Gastroesophageal sphincter (tissue), 3 donors: Measurements from ENCODE around the gene AXIN2.

Source experiments
- CTCF ChIP-seq, 4 experiments: fragments of 200-600 bp in 2 of 4; fragments of 450-650 bp in 2 of 4; sonication (generic) in 1 of 4; IDR thresholded peaks; one replicate each; pipeline ENCODE4 v1.5.1; 2017 to 2019; ENCODE audit warnings: antibody characterized with exemption in 4 of 4, mild to moderate bottlenecking in 2 of 4, moderate library complexity in 2 of 4
- EP300 ChIP-seq: sonication (generic); formaldehyde crosslinking; IDR thresholded peaks from one replicate; pipeline ENCODE4 v1.6.1; 2017; ENCODE audit warnings: antibody characterized with exemption, mild to moderate bottlenecking
- POLR2A ChIP-seq, 2 donors: fragments of 450-650 bp; IDR thresholded peaks; one replicate each; pipeline ENCODE4 v1.6.1; 2017; ENCODE audit warnings: antibody characterized with exemption in 2 of 2, mild to moderate bottlenecking in 2 of 2, moderate library complexity in 1 of 2
- POLR2AphosphoS5 ChIP-seq: sonication (generic); formaldehyde crosslinking; IDR thresholded peaks from one replicate; pipeline ENCODE4 v1.6.1; 2017; ENCODE audit warnings: antibody characterized with exemption

GRCh38 chr17:65529040-65529633 is 32.3 kb downstream of the AXIN2 start:
- TF ChIP-seq EP300 (no peak), CTCF (IDR thresholded peaks at IDR 0.05) (no peak), POLR2A (IDR thresholded peaks at IDR 0.05) (no peak), POLR2AphosphoS5 (no peak)
